ENCODE data around the gene LMO7.

Gene LMO7

GRCh38 chr13:75700552-75700951, 64.4 kb downstream of the LMO7 start:
- H3K36me3 ChIP-seq (ENCODE audit: control insufficient read depth in 1 of 2, insufficient read depth in 2 of 2, low read length in 2 of 2), result no peaks in the 10 kb centered on the region
- H3K27me3 ChIP-seq (ENCODE audit: low read depth, low read length), result no peaks in the 10 kb centered on the region

DNA sequence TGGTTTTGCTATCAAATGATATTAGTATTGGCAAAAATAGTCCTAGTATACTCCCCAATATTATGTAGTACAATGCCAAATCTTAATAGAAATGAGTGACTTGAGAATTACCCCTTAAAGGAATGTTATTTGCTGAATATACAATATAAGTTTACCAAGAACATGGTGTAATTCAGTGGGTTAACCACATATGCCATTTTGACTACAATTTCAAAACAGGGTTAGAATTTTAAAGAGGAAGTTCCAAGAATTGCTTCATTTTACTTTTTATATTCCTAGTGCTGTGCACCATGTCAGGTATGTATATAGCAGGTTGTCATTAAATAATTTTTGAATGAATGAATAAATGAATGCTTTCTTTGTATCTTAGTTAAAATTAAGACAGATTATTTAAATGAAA, 66.3 kb downstream of the LMO7 start:
- Histone ChIP-seq H3K36me3 (ENCODE audit: control insufficient read depth in 1 of 2, insufficient read depth in 2 of 2, low read length in 2 of 2) (no peaks in the 10 kb centered on the region), H3K4me1 (ENCODE audit: control insufficient read depth in 1 of 2, insufficient read depth in 2 of 2, low read length in 2 of 2) (no peaks in the 10 kb centered on the region), H3K9me3 (ENCODE audit: control insufficient read depth in 1 of 2, low read length in 2 of 2) (no peaks in the 10 kb centered on the region), H3K27ac (ENCODE audit: low read length) (no peak overlapping the region), H3K27me3 (ENCODE audit: low read depth, low read length) (no peaks in the 10 kb centered on the region), H3K4me3 (ENCODE audit: low read depth in 1 of 2, low read length in 2 of 2) (no peak overlapping the region)

More at GRCh38 chr13:75700552-75700951, 64.4 kb downstream of the LMO7 start:
- Histone ChIP-seq H3K27ac (ENCODE audit: low read length) (no peak overlapping the region), H3K9me3 (ENCODE audit: control insufficient read depth in 1 of 2, low read length in 2 of 2) (no peaks in the 10 kb centered on the region), H3K4me1 (ENCODE audit: control insufficient read depth in 1 of 2, insufficient read depth in 2 of 2, low read length in 2 of 2) (no peaks in the 10 kb centered on the region), H3K4me3 (ENCODE audit: low read depth in 1 of 2, low read length in 2 of 2) (no peak overlapping the region)

GRCh38 chr13:75703769-75704168, 67.6 kb downstream of the LMO7 start:
- no peaks in the 10 kb centered on the region for H3K27me3 ChIP-seq (ENCODE audit: low read depth, low read length)
- no peaks in the 10 kb centered on the region for H3K36me3 ChIP-seq (ENCODE audit: control insufficient read depth in 1 of 2, insufficient read depth in 2 of 2, low read length in 2 of 2)
- no peak overlapping the region for H3K27ac ChIP-seq (ENCODE audit: low read length)

GRCh38 chr13:75704194-75704926, 68.2 kb downstream of the LMO7 start:
- Histone ChIP-seq H3K9me3 (ENCODE audit: control insufficient read depth in 1 of 2, low read length in 2 of 2) (no peaks in the 10 kb centered on the region), H3K36me3 (ENCODE audit: control insufficient read depth in 1 of 2, insufficient read depth in 2 of 2, low read length in 2 of 2) (no peaks in the 10 kb centered on the region), H3K4me1 (ENCODE audit: control insufficient read depth in 1 of 2, insufficient read depth in 2 of 2, low read length in 2 of 2) (no peaks in the 10 kb centered on the region), H3K27ac (ENCODE audit: low read length) (peak overlapping the region; percentile 54), H3K4me3 (ENCODE audit: low read depth in 1 of 2, low read length in 2 of 2) (no peak overlapping the region), H3K27me3 (ENCODE audit: low read depth, low read length) (no peaks in the 10 kb centered on the region)

More at GRCh38 chr13:75703769-75704168, 67.6 kb downstream of the LMO7 start:
- H3K9me3 ChIP-seq (ENCODE audit: control insufficient read depth in 1 of 2, low read length in 2 of 2), result no peaks in the 10 kb centered on the region
- H3K4me1 ChIP-seq (ENCODE audit: control insufficient read depth in 1 of 2, insufficient read depth in 2 of 2, low read length in 2 of 2), result no peaks in the 10 kb centered on the region
- no peak overlapping the region for H3K4me3 ChIP-seq (ENCODE audit: low read depth in 1 of 2, low read length in 2 of 2)

GRCh38 chr13:75704927-75705288, 68.8 kb downstream of the LMO7 start:
- Histone ChIP-seq H3K4me3 (ENCODE audit: low read depth in 1 of 2, low read length in 2 of 2) (no peak overlapping the region), H3K27ac (ENCODE audit: low read length) (peak overlapping the region; percentile 54)

GRCh38 chr13:75705395-75705794, 69.3 kb downstream of the LMO7 start:
- Histone ChIP-seq H3K4me1 (ENCODE audit: control insufficient read depth in 1 of 2, insufficient read depth in 2 of 2, low read length in 2 of 2) (no peaks in the 10 kb centered on the region), H3K9me3 (ENCODE audit: control insufficient read depth in 1 of 2, low read length in 2 of 2) (no peaks in the 10 kb centered on the region), H3K27ac (ENCODE audit: low read length) (peak overlapping the region; percentile 54), H3K27me3 (ENCODE audit: low read depth, low read length) (no peaks in the 10 kb centered on the region), H3K36me3 (ENCODE audit: control insufficient read depth in 1 of 2, insufficient read depth in 2 of 2, low read length in 2 of 2) (no peaks in the 10 kb centered on the region), H3K4me3 (ENCODE audit: low read depth in 1 of 2, low read length in 2 of 2) (no peak overlapping the region)

More at GRCh38 chr13:75704927-75705288, 68.8 kb downstream of the LMO7 start:
- Histone ChIP-seq H3K4me1 (ENCODE audit: control insufficient read depth in 1 of 2, insufficient read depth in 2 of 2, low read length in 2 of 2) (no peaks in the 10 kb centered on the region), H3K9me3 (ENCODE audit: control insufficient read depth in 1 of 2, low read length in 2 of 2) (no peaks in the 10 kb centered on the region), H3K36me3 (ENCODE audit: control insufficient read depth in 1 of 2, insufficient read depth in 2 of 2, low read length in 2 of 2) (no peaks in the 10 kb centered on the region), H3K27me3 (ENCODE audit: low read depth, low read length) (no peaks in the 10 kb centered on the region)

DNA sequence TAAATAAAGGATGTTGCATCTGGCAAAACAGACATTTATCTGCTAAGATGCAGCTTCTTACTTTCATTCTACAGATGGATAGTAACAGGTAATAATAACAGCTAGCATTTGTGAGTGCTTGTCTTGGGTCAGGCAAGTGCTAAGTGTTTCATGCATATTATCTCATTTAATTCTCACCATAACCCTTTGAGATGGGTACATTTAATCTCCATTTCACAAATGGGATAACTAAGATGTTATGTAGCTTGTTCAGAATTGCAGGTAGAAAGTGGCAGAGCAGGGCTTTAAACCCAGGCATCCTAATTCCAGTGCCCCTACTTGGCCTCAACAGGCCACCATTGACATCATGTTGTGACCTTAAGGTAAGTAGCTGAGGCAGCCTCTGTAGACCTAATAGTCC, 69.8 kb downstream of the LMO7 start:
- Histone ChIP-seq H3K36me3 (ENCODE audit: control insufficient read depth in 1 of 2, insufficient read depth in 2 of 2, low read length in 2 of 2) (no peaks in the 10 kb centered on the region), H3K4me1 (ENCODE audit: control insufficient read depth in 1 of 2, insufficient read depth in 2 of 2, low read length in 2 of 2) (no peaks in the 10 kb centered on the region), H3K27ac (ENCODE audit: low read length) (no peak overlapping the region), H3K4me3 (ENCODE audit: low read depth in 1 of 2, low read length in 2 of 2) (no peak overlapping the region), H3K9me3 (ENCODE audit: control insufficient read depth in 1 of 2, low read length in 2 of 2) (no peaks in the 10 kb centered on the region), H3K27me3 (ENCODE audit: low read depth, low read length) (no peaks in the 10 kb centered on the region)

GRCh38 chr13:75713852-75714251, 77.7 kb downstream of the LMO7 start:
- no peaks in the 10 kb centered on the region for H3K4me1 ChIP-seq (ENCODE audit: control insufficient read depth in 1 of 2, insufficient read depth in 2 of 2, low read length in 2 of 2)
- H3K27ac ChIP-seq (ENCODE audit: low read length), result no peak overlapping the region
- no peak overlapping the region for H3K4me3 ChIP-seq (ENCODE audit: low read depth in 1 of 2, low read length in 2 of 2)
- H3K9me3 ChIP-seq (ENCODE audit: control insufficient read depth in 1 of 2, low read length in 2 of 2), result no peaks in the 10 kb centered on the region
- no peaks in the 10 kb centered on the region for H3K27me3 ChIP-seq (ENCODE audit: low read depth, low read length)
- no peaks in the 10 kb centered on the region for H3K36me3 ChIP-seq (ENCODE audit: control insufficient read depth in 1 of 2, insufficient read depth in 2 of 2, low read length in 2 of 2)

DNA sequence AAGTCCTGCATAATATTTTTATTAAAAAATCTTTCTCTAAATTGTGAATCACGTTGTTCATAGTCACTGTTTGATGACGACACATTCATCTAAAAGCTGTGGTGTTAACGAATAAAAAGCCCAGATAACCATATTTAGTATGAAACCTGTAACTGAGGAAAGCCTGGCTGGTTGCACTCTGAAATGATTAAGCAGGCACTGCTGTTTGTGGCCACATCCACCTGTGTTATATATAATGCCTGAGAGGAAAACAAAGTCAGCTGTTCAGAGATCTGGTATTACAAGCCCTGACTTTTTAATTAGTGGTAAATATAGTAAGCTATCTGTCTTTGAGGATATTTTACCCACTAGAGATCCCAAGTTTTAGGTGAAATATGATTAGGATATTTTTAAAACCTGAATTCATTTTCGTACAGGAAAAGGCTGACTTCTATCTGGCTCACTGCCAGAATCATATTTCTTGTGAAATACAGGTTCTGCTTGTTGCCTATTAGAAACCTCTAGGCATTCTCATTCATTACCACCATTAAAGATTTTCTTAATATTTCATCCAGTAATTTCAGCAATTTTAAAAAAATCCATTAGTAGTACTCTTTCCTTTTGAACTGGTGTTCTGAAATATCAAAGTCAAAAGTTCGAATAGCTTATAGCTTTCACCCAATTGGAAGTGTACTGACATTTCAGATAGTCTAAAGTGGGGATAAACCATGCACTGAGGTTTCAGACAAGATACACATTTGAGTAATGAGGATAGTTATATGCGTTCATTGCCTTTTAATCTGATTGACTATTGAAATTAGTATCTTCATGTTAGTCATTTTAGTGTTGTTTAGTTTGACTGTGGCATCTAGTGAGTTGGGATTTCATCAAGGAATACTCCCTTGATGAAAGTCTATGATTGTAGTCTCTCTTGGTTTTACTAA, 79.7 kb downstream of the LMO7 start:
- no peaks in the 10 kb centered on the region for H3K36me3 ChIP-seq (ENCODE audit: control insufficient read depth in 1 of 2, insufficient read depth in 2 of 2, low read length in 2 of 2)
- no peaks in the 10 kb centered on the region for H3K9me3 ChIP-seq (ENCODE audit: control insufficient read depth in 1 of 2, low read length in 2 of 2)
- H3K27ac ChIP-seq (ENCODE audit: low read length), result no peak overlapping the region
- no peak overlapping the region for H3K4me3 ChIP-seq (ENCODE audit: low read depth in 1 of 2, low read length in 2 of 2)
- H3K4me1 ChIP-seq (ENCODE audit: control insufficient read depth in 1 of 2, insufficient read depth in 2 of 2, low read length in 2 of 2), result no peaks in the 10 kb centered on the region
- no peaks in the 10 kb centered on the region for H3K27me3 ChIP-seq (ENCODE audit: low read depth, low read length)

DNA sequence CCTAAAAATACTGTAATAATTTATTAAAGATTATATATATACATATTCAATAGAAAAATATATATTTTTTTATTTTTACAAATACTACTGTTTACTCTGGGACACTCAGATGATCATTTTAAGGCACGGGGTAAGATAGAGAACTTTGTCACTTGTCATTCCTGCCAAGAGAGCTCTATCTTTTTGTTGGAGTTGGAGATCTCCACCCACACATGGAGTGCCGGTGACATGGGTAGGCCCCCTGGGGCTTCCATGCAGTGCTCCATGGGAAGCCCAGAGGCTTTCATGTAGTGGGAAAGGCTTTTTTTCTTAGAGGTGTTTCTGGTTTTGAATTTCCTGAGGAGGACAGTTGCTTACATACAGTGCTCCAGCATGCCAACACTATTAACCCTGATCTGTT, 81.4 kb downstream of the LMO7 start:
- no peaks in the 10 kb centered on the region for H3K27me3 ChIP-seq (ENCODE audit: low read depth, low read length)
- H3K4me1 ChIP-seq (ENCODE audit: control insufficient read depth in 1 of 2, insufficient read depth in 2 of 2, low read length in 2 of 2), result no peaks in the 10 kb centered on the region
- no peaks in the 10 kb centered on the region for H3K36me3 ChIP-seq (ENCODE audit: control insufficient read depth in 1 of 2, insufficient read depth in 2 of 2, low read length in 2 of 2)
- H3K9me3 ChIP-seq (ENCODE audit: control insufficient read depth in 1 of 2, low read length in 2 of 2), result no peaks in the 10 kb centered on the region
- H3K4me3 ChIP-seq (ENCODE audit: low read depth in 1 of 2, low read length in 2 of 2), result no peak overlapping the region
- no peak overlapping the region for H3K27ac ChIP-seq (ENCODE audit: low read length)

DNA sequence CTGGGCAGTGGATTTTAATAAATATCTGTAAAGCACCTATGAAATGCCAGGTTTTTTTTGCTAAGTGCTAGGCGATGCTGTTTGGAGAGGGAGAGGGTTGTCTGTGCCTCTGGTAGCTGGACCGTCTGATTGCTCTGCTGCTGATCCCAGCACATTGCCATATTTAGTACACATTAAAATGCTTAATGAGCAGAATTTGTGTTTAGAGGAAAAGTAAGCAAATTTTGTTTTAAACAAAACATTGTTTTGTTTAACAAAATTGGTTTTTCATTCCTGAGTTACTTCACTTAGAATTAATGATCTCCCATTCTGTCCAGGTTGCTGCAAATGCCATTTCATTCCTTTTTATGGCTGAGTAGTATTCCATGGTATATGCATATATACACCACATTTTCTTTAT, 85.2 kb downstream of the LMO7 start:
- Histone ChIP-seq H3K4me1 (ENCODE audit: control insufficient read depth in 1 of 2, insufficient read depth in 2 of 2, low read length in 2 of 2) (no peaks in the 10 kb centered on the region), H3K9me3 (ENCODE audit: control insufficient read depth in 1 of 2, low read length in 2 of 2) (no peaks in the 10 kb centered on the region), H3K4me3 (ENCODE audit: low read depth in 1 of 2, low read length in 2 of 2) (no peak overlapping the region), H3K27ac (ENCODE audit: low read length) (no peak overlapping the region), H3K36me3 (ENCODE audit: control insufficient read depth in 1 of 2, insufficient read depth in 2 of 2, low read length in 2 of 2) (no peaks in the 10 kb centered on the region), H3K27me3 (ENCODE audit: low read depth, low read length) (no peaks in the 10 kb centered on the region)
